Activated CD4-positive, alpha-beta T cell treated with anti-CD3 and anti-CD28 coated beads, Interleukin-2, amount 10 ng/mL, durations not matched to agents 24 days and 14 days (primary cell): ENCODE results near the gene FARS2. TPM values are rescaled to one million over a fixed set of nuclear protein-coding genes. Genes with fewer than 3 reads are reported as not detected.
"Not testable (repeated sequence)": the region's sequence is repeated elsewhere in the genome, so short reads cannot be mapped to it uniquely, and the experiment has no call there.

ENCODE experiments used
- DNase-seq: peaks from one replicate; pipeline ENCODE4 v3.0.0; 2022
- H3K27ac Mint-ChIP-seq: one replicate; pipeline ENCODE4 v1.8.0; 2022; ENCODE audit warnings: mild to moderate bottlenecking, mixed read lengths
- H3K27me3 Mint-ChIP-seq: one replicate; pipeline ENCODE4 v1.8.0; 2022; ENCODE audit warnings: mixed read lengths
- H3K36me3 Mint-ChIP-seq: one replicate; pipeline ENCODE4 v1.8.0; 2022; ENCODE audit warnings: low read depth, mild to moderate bottlenecking, mixed read lengths
- H3K4me1 Mint-ChIP-seq: one replicate; pipeline ENCODE4 v1.8.0; 2021; ENCODE audit warnings: mixed read lengths
- H3K4me3 Mint-ChIP-seq: one replicate; pipeline ENCODE4 v1.8.0; 2022; ENCODE audit warnings: mild to moderate bottlenecking, moderate library complexity, mixed read lengths
- H3K9me3 Mint-ChIP-seq: one replicate; pipeline ENCODE4 v1.8.0; 2021; ENCODE audit warnings: mixed read lengths
- intact Hi-C: fragments of 100-400 bp; cut with micrococcal nuclease; formaldehyde crosslinking; loops from one replicate; pipeline ENCODE4 v1.15.1; 2023
- total RNA-seq: library from RNA; stranded (reverse); gene quantifications from 2 replicates; pipeline ENCODE4 v1.2.3, GENCODE V29; 2022

FARS2 gene
- total RNA-seq, 1 donor from 2014 or later = 24.7 TPM

DNA sequence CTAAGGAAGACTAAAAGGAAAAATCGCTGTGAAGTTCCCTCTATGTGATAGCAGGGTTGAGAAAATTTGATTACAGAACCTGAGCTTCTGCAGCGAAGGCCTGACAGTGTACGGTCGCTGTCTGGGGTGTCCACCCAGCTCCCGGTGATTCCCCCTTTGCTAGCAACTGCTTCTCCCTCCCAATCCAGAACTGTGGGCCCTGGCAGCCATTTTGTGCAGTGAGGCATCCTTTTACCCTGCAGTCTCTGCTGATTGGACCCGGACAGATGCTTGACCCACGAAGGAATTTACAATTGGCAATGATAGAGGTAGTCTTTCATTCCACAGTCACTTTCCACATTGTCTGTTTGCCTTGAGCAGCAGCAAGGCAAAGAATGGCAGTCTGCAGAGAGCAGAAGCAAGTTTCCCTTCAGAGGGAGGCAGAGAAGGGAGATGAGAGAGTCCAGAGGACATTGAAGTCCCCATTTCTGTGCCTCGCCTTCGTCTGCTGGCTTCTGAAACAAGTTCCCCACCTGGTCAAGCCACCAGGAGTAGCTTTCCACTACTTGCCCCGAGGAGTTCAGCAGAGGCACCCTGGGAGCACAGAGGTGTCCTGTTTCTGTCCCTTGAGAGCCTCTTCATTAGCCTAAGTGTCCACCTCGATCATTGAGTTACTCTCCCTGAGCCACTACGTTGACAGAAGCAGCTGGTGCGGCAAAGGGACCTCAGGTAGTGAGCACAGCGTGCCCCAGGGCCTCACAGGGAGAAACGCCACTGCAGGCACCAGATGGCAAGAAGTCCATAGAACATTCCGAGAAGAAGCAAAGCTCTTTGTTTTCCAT, 375.1 kb downstream of the FARS2 start:
- Mint-ChIP-seq H3K36me3 (peaks cover 9% of the 10 kb centered on the region), H3K4me1 (peaks cover 7% of the 10 kb centered on the region), H3K4me3 (no peak overlapping the region), H3K27me3 (no peaks in the 10 kb centered on the region), H3K9me3 (peaks cover 10% of the 10 kb centered on the region), H3K27ac (no peak overlapping the region)
- intact Hi-C loops = no loop called here
- no peak for DNase-seq

DNA sequence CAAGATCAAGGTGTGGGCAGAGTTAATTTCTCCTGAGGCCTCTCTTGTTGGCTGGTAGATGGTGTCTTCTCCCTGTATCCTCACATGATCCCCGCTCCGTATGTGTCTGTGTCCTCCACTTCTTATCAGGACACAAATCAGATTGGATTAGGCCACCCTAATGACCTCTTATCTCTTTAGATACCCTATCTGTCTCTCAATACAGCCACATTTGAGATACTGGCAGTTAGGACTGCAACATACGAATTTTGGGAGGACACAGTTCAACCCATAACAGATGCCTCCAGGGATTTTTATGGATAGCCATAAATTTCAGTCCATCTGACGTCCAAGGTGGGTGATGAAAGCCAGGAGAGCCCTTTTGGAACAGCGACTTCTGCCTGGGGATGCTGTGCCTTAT, 376.4 kb downstream of the FARS2 start:
- no peaks in the 10 kb centered on the region for H3K27me3 Mint-ChIP-seq
- no peak overlapping the region for H3K27ac Mint-ChIP-seq
- DNase-seq = no peak
- intact Hi-C loops = no loop called here
- H3K4me1 Mint-ChIP-seq = peaks cover 2% of the 10 kb centered on the region
- H3K9me3 Mint-ChIP-seq = peaks cover 17% of the 10 kb centered on the region
- H3K4me3 Mint-ChIP-seq = no peak overlapping the region
- H3K36me3 Mint-ChIP-seq = peaks cover 5% of the 10 kb centered on the region

- Mint-ChIP-seq H3K4me1 (no peaks in the 10 kb centered on the region), H3K27me3 (no peaks in the 10 kb centered on the region), H3K4me3 (no peak overlapping the region), H3K9me3 (peaks cover 17% of the 10 kb centered on the region), H3K27ac (no peak overlapping the region), H3K36me3 (peaks cover 5% of the 10 kb centered on the region)
- DNase-seq = no peak
- intact Hi-C loops = no loop called here
These were observed 377.4 kb downstream of the FARS2 start for GRCh38 chr6:5638666-5639065.

DNA sequence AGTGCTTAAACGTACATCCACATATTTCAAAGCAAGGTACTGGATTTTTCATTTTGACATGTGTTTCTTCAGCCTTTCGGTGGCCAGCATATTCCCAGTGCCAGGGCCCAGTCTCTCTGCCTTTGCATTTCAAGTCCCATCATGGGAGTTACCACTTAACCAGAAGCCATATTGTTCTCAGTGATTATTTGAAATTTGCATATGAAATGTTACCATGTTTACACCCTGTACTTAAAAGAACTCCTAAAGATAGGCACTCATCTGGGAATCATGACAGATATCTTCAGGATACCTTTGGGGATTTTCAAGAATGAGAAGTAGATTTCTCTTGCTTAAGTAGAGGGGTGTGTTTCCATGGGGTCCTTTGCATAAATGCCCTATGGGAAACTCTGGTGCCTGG, 377.9 kb downstream of the FARS2 start:
- peaks cover 5% of the 10 kb centered on the region for H3K36me3 Mint-ChIP-seq
- H3K27me3 Mint-ChIP-seq = no peaks in the 10 kb centered on the region
- no peaks in the 10 kb centered on the region for H3K4me1 Mint-ChIP-seq
- intact Hi-C loops = no loop called here
- H3K9me3 Mint-ChIP-seq = peaks cover 17% of the 10 kb centered on the region
- H3K27ac Mint-ChIP-seq = no peak overlapping the region
- H3K4me3 Mint-ChIP-seq = no peak overlapping the region
- DNase-seq = no peak

DNA sequence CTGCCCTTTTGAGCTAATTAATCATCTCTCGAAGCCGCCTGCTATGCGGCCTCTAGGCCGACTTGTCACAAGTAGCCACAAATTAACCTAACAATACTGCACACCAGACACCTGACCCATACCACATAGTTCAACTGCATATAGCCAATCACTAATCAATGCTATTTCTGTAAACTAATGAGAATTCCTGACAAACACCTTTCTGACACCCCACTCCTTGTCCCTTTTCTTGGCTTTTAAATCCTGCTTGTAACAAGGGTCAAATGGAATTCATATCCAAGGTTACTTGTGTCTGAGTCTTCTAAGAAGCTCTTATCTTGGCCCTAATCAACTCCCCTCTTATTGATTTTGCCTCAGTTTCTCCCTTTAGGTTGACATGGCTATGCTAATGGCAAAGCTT, 379.3 kb downstream of the FARS2 start:
- no peaks in the 10 kb centered on the region for H3K4me1 Mint-ChIP-seq
- no peak overlapping the region for H3K4me3 Mint-ChIP-seq
- intact Hi-C loops = no loop called here
- no peaks in the 10 kb centered on the region for H3K27me3 Mint-ChIP-seq
- H3K36me3 Mint-ChIP-seq = peaks cover 5% of the 10 kb centered on the region
- H3K9me3 Mint-ChIP-seq = peaks cover 17% of the 10 kb centered on the region
- H3K27ac Mint-ChIP-seq = no peak overlapping the region
- DNase-seq = no peak

- no peak for DNase-seq
- Mint-ChIP-seq H3K4me1 (no peaks in the 10 kb centered on the region), H3K4me3 (no peak overlapping the region), H3K27ac (no peak overlapping the region), H3K27me3 (no peaks in the 10 kb centered on the region), H3K36me3 (peaks cover 5% of the 10 kb centered on the region), H3K9me3 (peaks cover 17% of the 10 kb centered on the region)
- intact Hi-C loops = no loop called here
These were observed 383.3 kb downstream of the FARS2 start for GRCh38 chr6:5644523-5645185.

- intact Hi-C loops = no loop called here
- DNase-seq = no peak
- Mint-ChIP-seq H3K27ac (no peak overlapping the region), H3K27me3 (no peaks in the 10 kb centered on the region), H3K4me1 (no peaks in the 10 kb centered on the region), H3K9me3 (peaks cover 12% of the 10 kb centered on the region), H3K36me3 (peaks cover 4% of the 10 kb centered on the region), H3K4me3 (no peak overlapping the region)
These were observed 384.3 kb downstream of the FARS2 start for GRCh38 chr6:5645328-5646290.

GRCh38 chr6:5652406-5653137, 391.3 kb downstream of the FARS2 start:
- Mint-ChIP-seq H3K36me3 (peaks cover 3% of the 10 kb centered on the region), H3K27ac (no peak overlapping the region), H3K4me3 (no peak overlapping the region), H3K4me1 (no peaks in the 10 kb centered on the region), H3K9me3 (peaks cover 3% of the 10 kb centered on the region), H3K27me3 (no peaks in the 10 kb centered on the region)
- no peak for DNase-seq
- intact Hi-C loops = no loop called here

- DNase-seq = no peak
- intact Hi-C loops = no loop called here
- peaks cover 3% of the 10 kb centered on the region for H3K36me3 Mint-ChIP-seq
- H3K4me1 Mint-ChIP-seq = no peaks in the 10 kb centered on the region
- no peaks in the 10 kb centered on the region for H3K27me3 Mint-ChIP-seq
- no peak overlapping the region for H3K27ac Mint-ChIP-seq
- H3K4me3 Mint-ChIP-seq = no peak overlapping the region
- peaks cover 3% of the 10 kb centered on the region for H3K9me3 Mint-ChIP-seq
These were observed 392.5 kb downstream of the FARS2 start for GRCh38 chr6:5653801-5654200.

GRCh38 chr6:5656226-5656625, 394.9 kb downstream of the FARS2 start:
- Mint-ChIP-seq H3K27ac (no peak overlapping the region), H3K36me3 (peaks cover 3% of the 10 kb centered on the region), H3K9me3 (peaks cover 4% of the 10 kb centered on the region), H3K4me1 (no peaks in the 10 kb centered on the region), H3K27me3 (no peaks in the 10 kb centered on the region), H3K4me3 (no peak overlapping the region)
- no peak for DNase-seq
- intact Hi-C loops = no loop called here

DNA sequence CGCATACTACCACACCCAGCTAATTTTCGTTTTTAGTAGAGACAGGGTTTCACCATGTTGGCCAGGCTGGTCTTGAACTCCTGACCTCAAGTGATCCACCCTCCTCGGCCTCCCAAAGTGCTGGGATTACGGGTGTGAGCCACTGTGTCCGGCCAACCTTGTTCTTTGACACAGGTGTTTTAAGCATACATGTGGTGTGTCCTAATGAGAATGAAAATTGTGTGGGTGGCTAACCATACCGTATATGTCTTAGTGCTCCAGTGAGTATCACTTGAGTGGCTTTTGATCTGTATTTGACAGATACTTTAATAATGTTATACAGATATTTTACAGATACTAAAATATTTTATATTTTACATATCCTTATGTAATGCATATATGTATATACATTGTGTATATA, 395.4 kb downstream of the FARS2 start:
- H3K9me3 Mint-ChIP-seq, H3K4me3 Mint-ChIP-seq, H3K4me1 Mint-ChIP-seq, H3K36me3 Mint-ChIP-seq, H3K27ac Mint-ChIP-seq, DNase-seq, H3K27me3 Mint-ChIP-seq, intact Hi-C loops: not testable (repeated sequence)

- intact Hi-C loops = no loop called here
- DNase-seq = no peak
- H3K36me3 Mint-ChIP-seq = peaks cover 3% of the 10 kb centered on the region
- no peaks in the 10 kb centered on the region for H3K27me3 Mint-ChIP-seq
- H3K4me3 Mint-ChIP-seq = no peak overlapping the region
- H3K4me1 Mint-ChIP-seq = no peaks in the 10 kb centered on the region
- H3K9me3 Mint-ChIP-seq = peaks cover 9% of the 10 kb centered on the region
- H3K27ac Mint-ChIP-seq = no peak overlapping the region
These were observed 396.5 kb downstream of the FARS2 start for GRCh38 chr6:5657684-5658430.

DNA sequence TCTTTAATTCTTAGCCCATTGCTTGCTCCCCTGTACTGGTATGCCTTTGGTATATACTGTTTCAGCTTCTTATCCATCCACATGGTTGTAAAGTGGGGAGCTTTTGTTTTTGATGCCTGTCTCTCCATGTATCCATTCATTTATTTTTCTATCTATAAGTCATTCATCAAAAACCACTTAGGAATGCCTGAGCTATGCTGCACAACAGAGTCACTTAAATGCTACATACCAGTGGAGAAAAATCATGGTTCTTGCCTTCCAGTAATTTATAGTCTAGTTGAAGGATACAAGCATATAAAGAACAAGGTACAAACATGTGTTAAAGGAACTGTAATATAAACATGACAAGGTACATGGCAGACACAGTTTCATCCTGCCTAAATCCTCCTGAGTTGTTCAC, 398.2 kb downstream of the FARS2 start:
- Mint-ChIP-seq H3K27me3 (no peaks in the 10 kb centered on the region), H3K36me3 (peaks cover 3% of the 10 kb centered on the region), H3K9me3 (peaks cover 9% of the 10 kb centered on the region), H3K4me1 (peaks cover 1% of the 10 kb centered on the region), H3K4me3 (no peak overlapping the region), H3K27ac (no peak overlapping the region)
- intact Hi-C loops = no loop called here
- no peak for DNase-seq
